ENCODE measurements around the gene JAG1. TPM values are rescaled to one million over a fixed set of nuclear protein-coding genes. Genes with fewer than 3 reads are reported as not detected.

JAG1 gene
- polyA plus RNA-seq, 2 of the 4 experiments (the other 2 are of a cell fraction), result 80.9 to 90.0 TPM

DNA sequence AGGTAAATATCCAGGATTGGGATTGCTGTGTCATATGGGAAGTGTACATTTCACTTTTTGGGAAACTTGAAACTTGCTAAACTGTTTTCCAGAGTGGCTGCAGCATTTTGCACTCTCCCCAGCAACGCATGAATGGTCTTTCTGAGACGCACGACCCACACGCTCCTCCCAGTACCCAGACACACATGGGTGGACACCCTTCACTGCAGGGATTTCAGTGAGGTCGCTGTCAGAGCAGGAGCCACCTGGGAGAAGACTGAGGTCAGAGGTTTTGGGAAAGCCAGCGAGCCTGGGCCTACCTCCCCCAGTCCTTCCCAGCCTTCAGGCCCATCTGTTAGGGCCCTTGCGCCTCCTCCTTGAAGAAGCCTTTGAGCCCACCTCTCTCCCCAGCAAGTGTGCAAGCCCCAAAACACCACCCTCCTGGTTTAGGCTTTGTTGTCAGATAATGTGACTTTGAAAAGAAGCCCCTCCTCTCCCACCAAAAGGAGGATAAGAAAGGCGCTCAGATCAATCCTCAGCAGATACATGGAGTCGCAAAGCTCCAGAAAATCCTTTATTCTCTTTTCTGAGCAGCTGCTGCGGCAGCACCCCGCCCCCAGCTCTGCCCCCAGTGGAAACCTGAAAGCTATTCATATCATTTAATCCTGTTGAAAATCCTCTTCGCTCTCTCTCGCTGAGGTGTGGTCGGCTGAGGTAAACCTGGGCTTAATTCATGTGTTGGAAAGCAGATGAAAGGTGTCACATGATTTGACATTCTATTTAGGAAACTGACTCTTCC lies 12.7 kb upstream of the JAG1 start:
- ATAC-seq (no peak), FAIRE-seq (no peak), DNase-seq (ENCODE audit: low read depth in 1 of 2, low spot score in 1 of 2) (no peak)
- no peaks in the 10 kb centered on the region for H3K9me3 ChIP-seq
- H3K4me1 ChIP-seq, result no peaks in the 10 kb centered on the region
- no peak overlapping the region for H3K4me2 ChIP-seq
- TF ChIP-seq REST (IDR thresholded peaks at IDR 0.05) (no peak), HOXB13 (CRISPR knock-in tag; IDR thresholded peaks at IDR 0.05; ENCODE audit: low read depth) (no peak), NR3C1 (IDR thresholded peaks at IDR 0.05) (no peak), CHD4 (IDR thresholded peaks at IDR 0.05; ENCODE audit: borderline replicate concordance) (no peak), POLR2A (IDR thresholded peaks at IDR 0.05; ENCODE audit: low read length) (no peak), USF2 (IDR thresholded peaks at IDR 0.05) (no peak), MAFK (IDR thresholded peaks at IDR 0.05; ENCODE audit: partially characterized antibody) (no peak), HEYL (CRISPR knock-in tag; IDR thresholded peaks at IDR 0.05) (no peak), MYC (IDR thresholded peaks at IDR 0.05; ENCODE audit: borderline replicate concordance, low read length) (no peak), JUNB (IDR thresholded peaks at IDR 0.05) (no peak), NPAS2 (CRISPR knock-in tag; IDR thresholded peaks at IDR 0.05; ENCODE audit: borderline replicate concordance) (no peak), JUN (IDR thresholded peaks at IDR 0.05) (no peak)
- TF ChIP-seq, protein P1, sequence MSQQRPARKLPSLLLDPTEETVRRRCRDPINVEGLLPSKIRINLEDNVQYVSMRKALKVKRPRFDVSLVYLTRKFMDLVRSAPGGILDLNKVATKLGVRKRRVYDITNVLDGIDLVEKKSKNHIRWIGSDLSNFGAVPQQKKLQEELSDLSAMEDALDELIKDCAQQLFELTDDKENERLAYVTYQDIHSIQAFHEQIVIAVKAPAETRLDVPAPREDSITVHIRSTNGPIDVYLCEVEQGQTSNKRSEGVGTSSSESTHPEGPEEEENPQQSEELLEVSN (IDR thresholded peaks at IDR 0.05; ENCODE audit: borderline replicate concordance, low read depth), result no peak
- TF ChIP-seq, protein P2, sequence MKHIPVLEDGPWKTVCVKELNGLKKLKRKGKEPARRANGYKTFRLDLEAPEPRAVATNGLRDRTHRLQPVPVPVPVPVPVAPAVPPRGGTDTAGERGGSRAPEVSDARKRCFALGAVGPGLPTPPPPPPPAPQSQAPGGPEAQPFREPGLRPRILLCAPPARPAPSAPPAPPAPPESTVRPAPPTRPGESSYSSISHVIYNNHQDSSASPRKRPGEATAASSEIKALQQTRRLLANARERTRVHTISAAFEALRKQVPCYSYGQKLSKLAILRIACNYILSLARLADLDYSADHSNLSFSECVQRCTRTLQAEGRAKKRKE (CRISPR knock-in tag; IDR thresholded peaks at IDR 0.05; ENCODE audit: low read depth), result no peak
- TF ChIP-seq, protein P3, sequence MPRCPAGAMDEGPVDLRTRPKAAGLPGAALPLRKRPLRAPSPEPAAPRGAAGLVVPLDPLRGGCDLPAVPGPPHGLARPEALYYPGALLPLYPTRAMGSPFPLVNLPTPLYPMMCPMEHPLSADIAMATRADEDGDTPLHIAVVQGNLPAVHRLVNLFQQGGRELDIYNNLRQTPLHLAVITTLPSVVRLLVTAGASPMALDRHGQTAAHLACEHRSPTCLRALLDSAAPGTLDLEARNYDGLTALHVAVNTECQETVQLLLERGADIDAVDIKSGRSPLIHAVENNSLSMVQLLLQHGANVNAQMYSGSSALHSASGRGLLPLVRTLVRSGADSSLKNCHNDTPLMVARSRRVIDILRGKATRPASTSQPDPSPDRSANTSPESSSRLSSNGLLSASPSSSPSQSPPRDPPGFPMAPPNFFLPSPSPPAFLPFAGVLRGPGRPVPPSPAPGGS (IDR thresholded peaks at IDR 0.05), result no peak
- TF ChIP-seq, protein P4, sequence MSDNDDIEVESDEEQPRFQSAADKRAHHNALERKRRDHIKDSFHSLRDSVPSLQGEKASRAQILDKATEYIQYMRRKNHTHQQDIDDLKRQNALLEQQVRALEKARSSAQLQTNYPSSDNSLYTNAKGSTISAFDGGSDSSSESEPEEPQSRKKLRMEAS (IDR thresholded peaks at IDR 0.05), result no peak
- peak overlapping the region in 1 of 2 experiments; percentile 18; a peak in 1 of 6 replicates for H3K27ac ChIP-seq
- 92% methylated on average over 14 of the region's 14 CpGs for WGBS (ENCODE audit: missing lambda C conversion rate)
- ChIA-PET CTCF (interaction anchor here (0.6 to 3.5 kb wide), 5 partner anchors 10 to 196 kb away, joined by 3 to 23 read pairs (median 3); partner anchors contain the start of gene JAG1), POLR2A (interaction anchor here (1.1 kb wide), 1 partner anchor 13 kb away, joined by 3 read pairs; the partner anchor contains the start of gene JAG1)
- H3K4me3 ChIP-seq, result no peak overlapping the region

- CTCF ChIA-PET, result interaction anchor here (0.7 to 3.6 kb wide), 6 partner anchors 9 to 871 kb away, joined by 3 to 30 read pairs (median 4); partner anchors contain the start of gene JAG1
- DNase-seq (ENCODE audit: low read depth in 1 of 2, low spot score in 1 of 2) (no peak), ATAC-seq (no peak)
Measured at GRCh38 chr20:10683537-10683936, 9.7 kb upstream of the JAG1 start.

More at GRCh38 chr20:10683537-10683936, 9.7 kb upstream of the JAG1 start:
- Histone ChIP-seq H3K27ac (no peak overlapping the region), H3K4me1 (peaks cover 10% of the 10 kb centered on the region), H3K4me2 (no peak overlapping the region), H3K4me3 (no peak overlapping the region), H3K9me3 (peaks cover 7% of the 10 kb centered on the region)
- FAIRE-seq, result peak; percentile 91
- TF ChIP-seq HDAC2 (IDR thresholded peaks at IDR 0.05) (no peak), RFX5 (IDR thresholded peaks at IDR 0.05) (no peak), CBX8 (IDR thresholded peaks at IDR 0.05) (no peak), BHLHE40 (IDR thresholded peaks at IDR 0.05; ENCODE audit: low read depth, low read length) (no peak), HOXB13 (CRISPR knock-in tag; IDR thresholded peaks at IDR 0.05; ENCODE audit: low read depth) (no peak), REST (IDR thresholded peaks at IDR 0.05) (no peak), RCOR1 (IDR thresholded peaks at IDR 0.05; ENCODE audit: low read depth, low read length) (no peak)
- TF ChIP-seq, protein P4 (IDR thresholded peaks at IDR 0.05), result no peak
- TF ChIP-seq, protein P5, sequence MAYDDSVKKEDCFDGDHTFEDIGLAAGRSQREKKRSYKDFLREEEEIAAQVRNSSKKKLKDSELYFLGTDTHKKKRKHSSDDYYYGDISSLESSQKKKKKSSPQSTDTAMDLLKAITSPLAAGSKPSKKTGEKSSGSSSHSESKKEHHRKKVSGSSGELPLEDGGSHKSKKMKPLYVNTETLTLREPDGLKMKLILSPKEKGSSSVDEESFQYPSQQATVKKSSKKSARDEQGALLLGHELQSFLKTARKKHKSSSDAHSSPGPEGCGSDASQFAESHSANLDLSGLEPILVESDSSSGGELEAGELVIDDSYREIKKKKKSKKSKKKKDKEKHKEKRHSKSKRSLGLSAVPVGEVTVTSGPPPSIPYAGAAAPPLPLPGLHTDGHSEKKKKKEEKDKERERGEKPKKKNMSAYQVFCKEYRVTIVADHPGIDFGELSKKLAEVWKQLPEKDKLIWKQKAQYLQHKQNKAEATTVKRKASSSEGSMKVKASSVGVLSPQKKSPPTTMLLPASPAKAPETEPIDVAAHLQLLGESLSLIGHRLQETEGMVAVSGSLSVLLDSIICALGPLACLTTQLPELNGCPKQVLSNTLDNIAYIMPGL (CRISPR knock-in tag; IDR thresholded peaks at IDR 0.05; ENCODE audit: borderline replicate concordance), result no peak
- POLR2A ChIA-PET, result interaction anchor here (2.1 kb wide), 1 partner anchor 10 kb away, joined by 6 read pairs; the partner anchor contains the start of gene JAG1
- 86% methylated on average over 2 of the region's 2 CpGs for WGBS (ENCODE audit: missing lambda C conversion rate)
